Measurements from ENCODE around the gene EDN3. TPM values are rescaled to one million over a fixed set of nuclear protein-coding genes. Genes with fewer than 3 reads are reported as not detected.

EDN3 gene
- total and polyA plus RNA-seq, 2 donors (not counting 3 experiments of a cell fraction or from before 2014, with no cell fraction given), result not detected

DNA sequence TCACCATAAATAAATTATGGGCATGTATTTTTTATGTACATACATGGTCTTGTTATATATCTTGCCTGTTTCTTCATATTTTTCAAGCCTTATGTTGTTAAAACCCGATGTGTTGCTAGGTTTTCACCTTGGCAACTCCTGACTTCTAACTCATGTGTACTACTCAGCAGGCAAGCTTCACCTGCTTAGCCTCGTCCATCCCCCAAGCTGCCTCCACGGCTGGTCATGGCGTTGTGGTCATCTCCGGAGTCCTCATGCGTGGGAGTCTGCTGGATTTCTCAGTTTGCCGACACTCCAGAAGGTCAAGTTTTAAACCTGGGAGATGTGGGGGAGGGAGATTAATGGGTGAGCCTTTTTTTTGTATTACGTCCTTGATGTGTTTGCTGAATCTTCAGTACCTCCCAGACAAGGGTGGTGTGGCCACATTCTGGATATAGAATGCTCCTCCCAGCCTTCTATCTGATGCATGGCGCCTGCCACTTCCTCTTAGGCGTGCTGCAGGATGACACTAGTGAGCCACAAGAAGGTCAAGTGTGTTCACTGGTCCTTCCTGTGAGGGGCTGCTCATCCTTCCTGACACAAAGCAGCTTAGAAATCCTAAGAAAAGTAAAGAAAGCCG lies 26.6 kb upstream of the EDN3 start:
- no peak for DNase-seq (ENCODE audit: low read depth, low spot score)
- Histone ChIP-seq H3K9me3 (replicated peaks; ENCODE audit: control insufficient read depth, insufficient read depth, low read length) (no peaks in the 10 kb centered on the region), H3K4me2 (ENCODE audit: insufficient read depth, low read length) (no peak overlapping the region), H3K4me3 (replicated peaks in 1 of 3; ENCODE audit: insufficient read depth in 1 of 3, low read depth in 1 of 3, low read length in 3 of 3) (no peak overlapping the region), H3K9ac (replicated peaks; ENCODE audit: extremely low read depth, insufficient read depth, low read length) (no peak overlapping the region), H3K4me1 (ENCODE audit: control insufficient read depth, extremely low read depth, insufficient read depth, low read length) (no peaks in the 10 kb centered on the region), H3K27ac (ENCODE audit: insufficient read depth, low read depth, low read length) (no peak overlapping the region), H3K79me2 (ENCODE audit: control insufficient read depth, insufficient read depth, low read length) (no peaks in the 10 kb centered on the region), H2AFZ (ENCODE audit: low read depth, low read length) (no peak overlapping the region), H3K27me3 (ENCODE audit: control insufficient read depth in 2 of 2, insufficient read depth in 2 of 2, low read length in 2 of 2) (no peaks in the 10 kb centered on the region), H3K9me1 (replicated peaks; ENCODE audit: control insufficient read depth, extremely low read depth, insufficient read depth, low read length) (no peaks in the 10 kb centered on the region), H4K20me1 (replicated peaks; ENCODE audit: control insufficient read depth, extremely low read depth, insufficient read depth, low read length) (no peaks in the 10 kb centered on the region), H3K36me3 (ENCODE audit: control insufficient read depth in 2 of 2, extremely low read depth in 1 of 2, insufficient read depth in 2 of 2, low read length in 2 of 2) (no peaks in the 10 kb centered on the region)
- dilution Hi-C loops (cut with MboI; ENCODE audit: extremely low pct_ligation_motif_present, low sequenced_read_pairs), result no loop called here
- intact Hi-C loops (cut with micrococcal nuclease), result no loop called here
- FAIRE-seq, result no peak
- no peak for TF ChIP-seq EZH2 (IDR thresholded peaks at IDR 0.05; ENCODE audit: borderline replicate concordance, low read depth, low read length, severe bottlenecking)
- no TSS peak for BruUV-seq (replicated peaks)
- ChIA-PET CTCF (no interaction called here), POLR2A (no interaction called here)

DNA sequence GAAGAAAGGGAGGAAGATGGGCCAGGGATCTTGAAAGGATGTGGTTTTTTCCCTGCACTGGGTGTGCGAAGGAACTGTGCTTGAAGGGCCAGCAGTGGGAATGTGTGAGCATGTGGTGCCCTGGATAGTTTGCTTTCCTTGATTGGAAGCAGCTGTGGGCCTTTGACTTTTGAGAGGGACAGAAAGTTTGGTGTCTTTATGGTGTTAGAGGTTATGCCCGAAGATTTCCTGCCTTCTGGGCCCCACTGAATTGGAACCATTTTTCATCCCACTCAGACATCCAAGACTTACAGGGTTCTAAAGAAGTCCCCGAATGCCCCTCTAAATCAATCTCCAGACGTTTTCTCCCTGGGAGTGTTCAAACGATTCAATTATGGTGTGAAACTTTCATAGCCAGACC lies 23.5 kb upstream of the EDN3 start:
- H3K4me2 ChIP-seq (ENCODE audit: insufficient read depth, low read length), result no peak overlapping the region
- DNase-seq (ENCODE audit: low read depth, low spot score), result no peak
- H3K9me3 ChIP-seq (replicated peaks; ENCODE audit: control insufficient read depth, insufficient read depth, low read length), result no peaks in the 10 kb centered on the region
- intact Hi-C loops (cut with micrococcal nuclease) (no loop called here), dilution Hi-C loops (cut with MboI; ENCODE audit: extremely low pct_ligation_motif_present, low sequenced_read_pairs) (no loop called here)
- no peak overlapping the region for H2AFZ ChIP-seq (ENCODE audit: low read depth, low read length)
- no peaks in the 10 kb centered on the region for H3K9me1 ChIP-seq (replicated peaks; ENCODE audit: control insufficient read depth, extremely low read depth, insufficient read depth, low read length)
- POLR2A ChIA-PET, result no interaction called here
- H3K36me3 ChIP-seq (ENCODE audit: control insufficient read depth in 2 of 2, extremely low read depth in 1 of 2, insufficient read depth in 2 of 2, low read length in 2 of 2), result no peaks in the 10 kb centered on the region
- TF ChIP-seq EZH2 (IDR thresholded peaks at IDR 0.05; ENCODE audit: borderline replicate concordance, low read depth, low read length, severe bottlenecking), result no peak
- no peak for TF ChIP-seq JUN (IDR thresholded peaks at IDR 0.05; ENCODE audit: borderline replicate concordance, insufficient read depth, insufficient read length, low read depth)
- TF ChIP-seq, protein P1, sequence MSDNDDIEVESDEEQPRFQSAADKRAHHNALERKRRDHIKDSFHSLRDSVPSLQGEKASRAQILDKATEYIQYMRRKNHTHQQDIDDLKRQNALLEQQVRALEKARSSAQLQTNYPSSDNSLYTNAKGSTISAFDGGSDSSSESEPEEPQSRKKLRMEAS (IDR thresholded peaks at IDR 0.05; ENCODE audit: insufficient read depth, insufficient read length), result no peak
- TF ChIP-seq POLR2AphosphoS5 (IDR thresholded peaks at IDR 0.05; ENCODE audit: insufficient read depth, low read depth, low read length), result no peak
- TF ChIP-seq GATA2 (IDR thresholded peaks at IDR 0.05; ENCODE audit: insufficient read depth, insufficient read length, low read depth, low read length), result no peak
- no peak for TF ChIP-seq MYC (IDR thresholded peaks at IDR 0.05; ENCODE audit: low read depth, low read length)
- no peak for TF ChIP-seq FOS (IDR thresholded peaks at IDR 0.05; ENCODE audit: borderline replicate concordance, insufficient read depth, low read length)
- TF ChIP-seq, protein P2, sequence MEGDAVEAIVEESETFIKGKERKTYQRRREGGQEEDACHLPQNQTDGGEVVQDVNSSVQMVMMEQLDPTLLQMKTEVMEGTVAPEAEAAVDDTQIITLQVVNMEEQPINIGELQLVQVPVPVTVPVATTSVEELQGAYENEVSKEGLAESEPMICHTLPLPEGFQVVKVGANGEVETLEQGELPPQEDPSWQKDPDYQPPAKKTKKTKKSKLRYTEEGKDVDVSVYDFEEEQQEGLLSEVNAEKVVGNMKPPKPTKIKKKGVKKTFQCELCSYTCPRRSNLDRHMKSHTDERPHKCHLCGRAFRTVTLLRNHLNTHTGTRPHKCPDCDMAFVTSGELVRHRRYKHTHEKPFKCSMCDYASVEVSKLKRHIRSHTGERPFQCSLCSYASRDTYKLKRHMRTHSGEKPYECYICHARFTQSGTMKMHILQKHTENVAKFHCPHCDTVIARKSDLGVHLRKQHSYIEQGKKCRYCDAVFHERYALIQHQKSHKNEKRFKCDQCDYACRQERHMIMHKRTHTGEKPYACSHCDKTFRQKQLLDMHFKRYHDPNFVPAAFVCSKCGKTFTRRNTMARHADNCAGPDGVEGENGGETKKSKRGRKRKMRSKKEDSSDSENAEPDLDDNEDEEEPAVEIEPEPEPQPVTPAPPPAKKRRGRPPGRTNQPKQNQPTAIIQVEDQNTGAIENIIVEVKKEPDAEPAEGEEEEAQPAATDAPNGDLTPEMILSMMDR (IDR thresholded peaks at IDR 0.05; ENCODE audit: extremely low read depth in 1 of 2, insufficient read depth in 1 of 2, low read depth in 1 of 2, low read length in 2 of 2), result no peak
- TF ChIP-seq POLR2A (IDR thresholded peaks at IDR 0.05; ENCODE audit: low read depth, low read length), result no peak
- FAIRE-seq, result no peak
- no TSS peak for BruUV-seq (replicated peaks)
- H4K20me1 ChIP-seq (replicated peaks; ENCODE audit: control insufficient read depth, extremely low read depth, insufficient read depth, low read length), result no peaks in the 10 kb centered on the region
- no peak overlapping the region for H3K9ac ChIP-seq (replicated peaks; ENCODE audit: extremely low read depth, insufficient read depth, low read length)
- no peaks in the 10 kb centered on the region for H3K27me3 ChIP-seq (ENCODE audit: control insufficient read depth in 2 of 2, insufficient read depth in 2 of 2, low read length in 2 of 2)
- no peak overlapping the region for H3K4me3 ChIP-seq (replicated peaks in 1 of 3; ENCODE audit: insufficient read depth in 1 of 3, low read depth in 1 of 3, low read length in 3 of 3)
- H3K4me1 ChIP-seq (ENCODE audit: control insufficient read depth, extremely low read depth, insufficient read depth, low read length), result no peaks in the 10 kb centered on the region
- H3K79me2 ChIP-seq (ENCODE audit: control insufficient read depth, insufficient read depth, low read length), result no peaks in the 10 kb centered on the region
- H3K27ac ChIP-seq (ENCODE audit: insufficient read depth, low read depth, low read length), result no peak overlapping the region
- CTCF ChIA-PET, result no interaction called here

Data from endothelial cell of umbilical vein (primary cell).